ENCODE measurements around the gene TAB2. TPM values are rescaled to one million over a fixed set of nuclear protein-coding genes. Genes with fewer than 3 reads are reported as not detected.

TAB2 gene
- total RNA-seq, 1 experiment from 2014 or later = 55.6 TPM

GRCh38 chr6:149289966-149290365 is 27.5 kb upstream of the TAB2 start (continued):
- TF ChIP-seq, protein P1, sequence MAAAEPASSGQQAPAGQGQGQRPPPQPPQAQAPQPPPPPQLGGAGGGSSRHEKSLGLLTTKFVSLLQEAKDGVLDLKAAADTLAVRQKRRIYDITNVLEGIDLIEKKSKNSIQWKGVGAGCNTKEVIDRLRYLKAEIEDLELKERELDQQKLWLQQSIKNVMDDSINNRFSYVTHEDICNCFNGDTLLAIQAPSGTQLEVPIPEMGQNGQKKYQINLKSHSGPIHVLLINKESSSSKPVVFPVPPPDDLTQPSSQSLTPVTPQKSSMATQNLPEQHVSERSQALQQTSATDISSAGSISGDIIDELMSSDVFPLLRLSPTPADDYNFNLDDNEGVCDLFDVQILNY (CRISPR knock-in tag; IDR thresholded peaks at IDR 0.05) = no peak
- TF ChIP-seq TEAD4 (CRISPR knock-in tag; IDR thresholded peaks at IDR 0.05) (no peak), ATF2 (CRISPR knock-in tag; IDR thresholded peaks at IDR 0.05; ENCODE audit: borderline replicate concordance, low read depth) (no peak), ZNF121 (CRISPR knock-in tag; IDR thresholded peaks at IDR 0.05) (no peak), OVOL2 (CRISPR knock-in tag; IDR thresholded peaks at IDR 0.05; ENCODE audit: borderline replicate concordance) (no peak), FOXK1 (CRISPR knock-in tag; IDR thresholded peaks at IDR 0.05) (no peak)
- TF ChIP-seq, protein P2, sequence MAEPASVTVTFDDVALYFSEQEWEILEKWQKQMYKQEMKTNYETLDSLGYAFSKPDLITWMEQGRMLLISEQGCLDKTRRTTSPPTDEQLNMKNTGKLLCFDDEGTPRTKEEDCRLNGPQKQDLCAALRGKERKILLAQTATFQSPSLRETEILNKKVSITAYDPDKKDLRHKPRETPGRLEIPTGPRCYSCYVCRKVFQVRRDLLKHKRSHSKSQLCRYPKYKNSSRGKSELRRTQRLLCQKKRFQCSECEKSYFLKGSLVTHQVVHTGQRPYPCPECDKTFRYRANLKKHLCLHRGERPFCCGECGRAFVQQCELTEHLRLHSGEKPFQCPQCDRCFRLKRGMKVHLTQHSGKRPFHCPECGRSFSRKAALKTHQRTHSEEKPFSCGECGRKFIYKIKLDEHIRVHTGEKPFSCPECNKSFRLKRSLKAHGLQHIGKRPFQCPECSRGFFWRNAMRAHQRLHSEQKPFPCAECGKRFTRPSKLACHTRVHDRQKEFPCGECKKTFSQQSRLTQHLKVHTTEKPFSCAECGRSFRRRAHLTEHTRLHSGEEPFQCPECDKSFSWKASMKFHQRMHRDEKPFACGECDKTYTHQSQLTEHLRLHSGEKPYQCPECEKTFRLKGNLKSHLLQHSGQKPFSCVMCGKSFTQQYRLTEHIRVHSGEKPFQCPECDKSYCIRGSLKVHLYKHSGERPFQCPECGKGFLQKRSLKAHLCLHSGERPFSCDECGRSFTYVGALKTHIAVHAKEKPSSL (CRISPR knock-in tag; conservative IDR thresholded peaks at IDR 0.05) = no peak

DNA sequence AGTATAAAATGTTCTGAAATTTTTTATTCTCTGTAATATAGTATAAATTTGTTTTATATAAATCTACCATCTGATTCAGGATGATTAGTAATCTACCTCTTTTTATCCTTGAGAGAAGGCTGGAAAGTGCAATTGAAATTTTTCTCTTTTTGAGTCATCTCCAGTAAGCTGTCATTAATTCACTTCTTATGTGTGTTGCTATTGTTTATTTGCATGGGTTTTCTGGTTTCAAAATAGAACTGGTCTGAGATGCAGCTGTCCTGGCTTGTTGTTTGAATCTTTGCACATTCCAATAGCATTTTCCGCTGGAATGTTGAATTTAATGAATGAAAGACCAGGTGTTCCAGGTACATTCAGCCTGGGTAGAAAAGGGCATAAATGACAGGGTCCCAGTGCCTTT is 24.3 kb upstream of the TAB2 start:
- no peak for TF ChIP-seq USF1 (CRISPR knock-in tag; IDR thresholded peaks at IDR 0.05)
- TF ChIP-seq, protein P3, sequence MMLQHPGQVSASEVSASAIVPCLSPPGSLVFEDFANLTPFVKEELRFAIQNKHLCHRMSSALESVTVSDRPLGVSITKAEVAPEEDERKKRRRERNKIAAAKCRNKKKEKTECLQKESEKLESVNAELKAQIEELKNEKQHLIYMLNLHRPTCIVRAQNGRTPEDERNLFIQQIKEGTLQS (CRISPR knock-in tag; conservative IDR thresholded peaks at IDR 0.05) = no peak
- TF ChIP-seq, protein P4, sequence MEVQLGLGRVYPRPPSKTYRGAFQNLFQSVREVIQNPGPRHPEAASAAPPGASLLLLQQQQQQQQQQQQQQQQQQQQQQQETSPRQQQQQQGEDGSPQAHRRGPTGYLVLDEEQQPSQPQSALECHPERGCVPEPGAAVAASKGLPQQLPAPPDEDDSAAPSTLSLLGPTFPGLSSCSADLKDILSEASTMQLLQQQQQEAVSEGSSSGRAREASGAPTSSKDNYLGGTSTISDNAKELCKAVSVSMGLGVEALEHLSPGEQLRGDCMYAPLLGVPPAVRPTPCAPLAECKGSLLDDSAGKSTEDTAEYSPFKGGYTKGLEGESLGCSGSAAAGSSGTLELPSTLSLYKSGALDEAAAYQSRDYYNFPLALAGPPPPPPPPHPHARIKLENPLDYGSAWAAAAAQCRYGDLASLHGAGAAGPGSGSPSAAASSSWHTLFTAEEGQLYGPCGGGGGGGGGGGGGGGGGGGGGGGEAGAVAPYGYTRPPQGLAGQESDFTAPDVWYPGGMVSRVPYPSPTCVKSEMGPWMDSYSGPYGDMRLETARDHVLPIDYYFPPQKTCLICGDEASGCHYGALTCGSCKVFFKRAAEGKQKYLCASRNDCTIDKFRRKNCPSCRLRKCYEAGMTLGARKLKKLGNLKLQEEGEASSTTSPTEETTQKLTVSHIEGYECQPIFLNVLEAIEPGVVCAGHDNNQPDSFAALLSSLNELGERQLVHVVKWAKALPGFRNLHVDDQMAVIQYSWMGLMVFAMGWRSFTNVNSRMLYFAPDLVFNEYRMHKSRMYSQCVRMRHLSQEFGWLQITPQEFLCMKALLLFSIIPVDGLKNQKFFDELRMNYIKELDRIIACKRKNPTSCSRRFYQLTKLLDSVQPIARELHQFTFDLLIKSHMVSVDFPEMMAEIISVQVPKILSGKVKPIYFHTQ (CRISPR knock-in tag; IDR thresholded peaks at IDR 0.05) = no peak
- TF ChIP-seq, protein P5, sequence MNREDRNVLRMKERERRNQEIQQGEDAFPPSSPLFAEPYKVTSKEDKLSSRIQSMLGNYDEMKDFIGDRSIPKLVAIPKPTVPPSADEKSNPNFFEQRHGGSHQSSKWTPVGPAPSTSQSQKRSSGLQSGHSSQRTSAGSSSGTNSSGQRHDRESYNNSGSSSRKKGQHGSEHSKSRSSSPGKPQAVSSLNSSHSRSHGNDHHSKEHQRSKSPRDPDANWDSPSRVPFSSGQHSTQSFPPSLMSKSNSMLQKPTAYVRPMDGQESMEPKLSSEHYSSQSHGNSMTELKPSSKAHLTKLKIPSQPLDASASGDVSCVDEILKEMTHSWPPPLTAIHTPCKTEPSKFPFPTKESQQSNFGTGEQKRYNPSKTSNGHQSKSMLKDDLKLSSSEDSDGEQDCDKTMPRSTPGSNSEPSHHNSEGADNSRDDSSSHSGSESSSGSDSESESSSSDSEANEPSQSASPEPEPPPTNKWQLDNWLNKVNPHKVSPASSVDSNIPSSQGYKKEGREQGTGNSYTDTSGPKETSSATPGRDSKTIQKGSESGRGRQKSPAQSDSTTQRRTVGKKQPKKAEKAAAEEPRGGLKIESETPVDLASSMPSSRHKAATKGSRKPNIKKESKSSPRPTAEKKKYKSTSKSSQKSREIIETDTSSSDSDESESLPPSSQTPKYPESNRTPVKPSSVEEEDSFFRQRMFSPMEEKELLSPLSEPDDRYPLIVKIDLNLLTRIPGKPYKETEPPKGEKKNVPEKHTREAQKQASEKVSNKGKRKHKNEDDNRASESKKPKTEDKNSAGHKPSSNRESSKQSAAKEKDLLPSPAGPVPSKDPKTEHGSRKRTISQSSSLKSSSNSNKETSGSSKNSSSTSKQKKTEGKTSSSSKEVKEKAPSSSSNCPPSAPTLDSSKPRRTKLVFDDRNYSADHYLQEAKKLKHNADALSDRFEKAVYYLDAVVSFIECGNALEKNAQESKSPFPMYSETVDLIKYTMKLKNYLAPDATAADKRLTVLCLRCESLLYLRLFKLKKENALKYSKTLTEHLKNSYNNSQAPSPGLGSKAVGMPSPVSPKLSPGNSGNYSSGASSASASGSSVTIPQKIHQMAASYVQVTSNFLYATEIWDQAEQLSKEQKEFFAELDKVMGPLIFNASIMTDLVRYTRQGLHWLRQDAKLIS (CRISPR knock-in tag; IDR thresholded peaks at IDR 0.05; ENCODE audit: borderline replicate concordance) = no peak
- ChIA-PET CTCF (no interaction called here), POLR2A (interaction anchor here (0.8 kb wide), 1 partner anchor 24 kb away, joined by 3 read pairs; the partner anchor contains the start of gene TAB2)
- Mint-ChIP-seq H3K4me3 (no peak overlapping the region), H3K36me3 (no peaks in the 10 kb centered on the region), H3K4me1 (no peaks in the 10 kb centered on the region), H3K27me3 (ENCODE audit: low read depth) (no peaks in the 10 kb centered on the region), H3K9me3 (no peaks in the 10 kb centered on the region), H3K27ac (no peak overlapping the region)
- no peak for ATAC-seq
- no peak for DNase-seq (ENCODE audit: low spot score)

All from WTC11 (cell line).